ENCODE measurements around the gene PLEKHA7.

DNA sequence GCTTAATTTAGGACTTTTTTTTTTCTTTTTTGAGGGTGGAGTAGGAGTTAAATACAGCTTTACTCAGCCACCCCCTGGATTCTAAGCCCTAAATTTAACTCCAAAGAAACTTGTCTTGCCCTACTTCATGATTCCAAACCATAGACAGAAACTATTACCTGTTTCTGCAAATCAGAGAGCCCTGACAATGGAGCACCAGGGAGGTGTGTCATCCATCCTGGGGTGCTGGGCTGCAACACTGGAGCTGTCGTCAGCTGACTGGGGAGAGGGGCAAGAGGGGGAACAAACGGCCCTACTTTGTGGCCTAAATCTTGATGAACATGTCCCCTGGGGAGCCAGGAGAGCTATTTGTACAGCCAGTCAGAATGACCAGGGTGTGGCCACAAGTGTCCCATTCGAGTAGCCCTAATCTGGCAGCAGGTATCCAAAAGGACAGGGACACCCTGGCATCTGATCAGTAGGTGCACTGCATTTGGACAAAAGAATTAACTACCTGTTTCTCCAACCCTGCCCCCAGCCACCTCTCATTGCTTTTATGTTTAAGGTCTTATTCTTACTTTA, 50.8 kb downstream of the PLEKHA7 start:
- TF ChIP-seq, protein P1, sequence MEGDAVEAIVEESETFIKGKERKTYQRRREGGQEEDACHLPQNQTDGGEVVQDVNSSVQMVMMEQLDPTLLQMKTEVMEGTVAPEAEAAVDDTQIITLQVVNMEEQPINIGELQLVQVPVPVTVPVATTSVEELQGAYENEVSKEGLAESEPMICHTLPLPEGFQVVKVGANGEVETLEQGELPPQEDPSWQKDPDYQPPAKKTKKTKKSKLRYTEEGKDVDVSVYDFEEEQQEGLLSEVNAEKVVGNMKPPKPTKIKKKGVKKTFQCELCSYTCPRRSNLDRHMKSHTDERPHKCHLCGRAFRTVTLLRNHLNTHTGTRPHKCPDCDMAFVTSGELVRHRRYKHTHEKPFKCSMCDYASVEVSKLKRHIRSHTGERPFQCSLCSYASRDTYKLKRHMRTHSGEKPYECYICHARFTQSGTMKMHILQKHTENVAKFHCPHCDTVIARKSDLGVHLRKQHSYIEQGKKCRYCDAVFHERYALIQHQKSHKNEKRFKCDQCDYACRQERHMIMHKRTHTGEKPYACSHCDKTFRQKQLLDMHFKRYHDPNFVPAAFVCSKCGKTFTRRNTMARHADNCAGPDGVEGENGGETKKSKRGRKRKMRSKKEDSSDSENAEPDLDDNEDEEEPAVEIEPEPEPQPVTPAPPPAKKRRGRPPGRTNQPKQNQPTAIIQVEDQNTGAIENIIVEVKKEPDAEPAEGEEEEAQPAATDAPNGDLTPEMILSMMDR (IDR thresholded peaks at IDR 0.05) = no peak
- TF ChIP-seq POLR2A (IDR thresholded peaks at IDR 0.05) = no peak

All from right lobe of liver (tissue), 4 donors.